HepG2 (cell line): Measurements from ENCODE around the gene S100A5. TPM values are rescaled to one million over a fixed set of nuclear protein-coding genes. Genes with fewer than 3 reads are reported as not detected.

ENCODE experiments used
- ELF3 ChIP-seq: IDR thresholded peaks from 2 replicates; pipeline ENCODE4 v1.6.1; 2016; ENCODE audit warnings: missing genetic modification reagents, missing compliant biosample characterization
- EP300 ChIP-seq, 3 experiments: sonication (generic) in 1 of 3; formaldehyde crosslinking in 1 of 3; IDR thresholded peaks; 2 replicates each; pipeline versions ENCODE4 v1.5.1 to v1.6.1; 2011 to 2020; ENCODE audit warnings: low read depth in 2 of 3, low read length in 2 of 3, borderline replicate concordance in 1 of 3, improper control_type of control experiment in 1 of 3, mild to moderate bottlenecking in 1 of 3, missing genetic modification reagents in 1 of 3, moderate library complexity in 1 of 3
- FOSL2 ChIP-seq: sonication (generic); formaldehyde crosslinking; IDR thresholded peaks from 2 replicates; pipeline ENCODE4 v1.4.0; 2020; ENCODE audit warnings: missing genetic modification reagents
- FOXA1 ChIP-seq, 2 experiments: fragments of 450-650 bp in 1 of 2; sonication (generic) in 1 of 2; formaldehyde crosslinking in 1 of 2; IDR thresholded peaks; 2 replicates each; pipeline versions ENCODE4 v1.4.0 to v1.6.1; 2016 to 2020; ENCODE audit warnings: missing genetic modification reagents in 1 of 2
- FOXA3 ChIP-seq: IDR thresholded peaks from 2 replicates; pipeline ENCODE4 v1.6.1; 2016; ENCODE audit warnings: missing genetic modification reagents, missing compliant biosample characterization
- HDAC2 ChIP-seq: sonication (generic); formaldehyde crosslinking; IDR thresholded peaks from 2 replicates; pipeline ENCODE4 v1.4.0; 2020; ENCODE audit warnings: missing genetic modification reagents
- JUN ChIP-seq: sonication (generic); formaldehyde crosslinking; IDR thresholded peaks from 2 replicates; pipeline ENCODE4 v1.4.0; 2020; ENCODE audit warnings: mild to moderate bottlenecking, missing genetic modification reagents
- KLF6 ChIP-seq: IDR thresholded peaks from 2 replicates; pipeline ENCODE4 v1.8.0; 2016; ENCODE audit warnings: missing biosample characterization, missing genetic modification reagents
- NFYC ChIP-seq: IDR thresholded peaks from 2 replicates; pipeline ENCODE4 v1.6.1; 2016; ENCODE audit warnings: missing genetic modification reagents, missing compliant biosample characterization
- RFX5 ChIP-seq: IDR thresholded peaks from 2 replicates; pipeline ENCODE4 v1.6.1; 2011; ENCODE audit warnings: low read depth, low read length, improper control_type of control experiment
- SAP130 ChIP-seq: IDR thresholded peaks from 2 replicates; pipeline ENCODE4 v1.6.1; 2016; ENCODE audit warnings: low read depth
- SP1 ChIP-seq, 2 experiments: fragments of 450-650 bp in 1 of 2; sonication (generic) in 1 of 2; formaldehyde crosslinking in 1 of 2; IDR thresholded peaks; 2 replicates each; pipeline versions ENCODE4 v1.4.0 to v1.6.1; 2016 to 2020; ENCODE audit warnings: missing genetic modification reagents in 1 of 2
- ZBTB7B ChIP-seq: sonication (generic); formaldehyde crosslinking; IDR thresholded peaks from 2 replicates; pipeline ENCODE4 v1.4.0; 2020; ENCODE audit warnings: missing genetic modification reagents
- ZNF496 ChIP-seq: sonication (generic); formaldehyde crosslinking; IDR thresholded peaks from 2 replicates; pipeline ENCODE4 v1.8.1; 2023; ENCODE audit warnings: mild to moderate bottlenecking, moderate library complexity, missing genetic modification reagents; ENCODE audit not compliant: insufficient replicate concordance
- ZNF556 ChIP-seq: sonication (generic); formaldehyde crosslinking; IDR thresholded peaks from 2 replicates; pipeline ENCODE4 v1.4.0; 2020; ENCODE audit warnings: mild to moderate bottlenecking, missing genetic modification reagents, borderline replicate concordance
- ZSCAN9 ChIP-seq: IDR thresholded peaks from 2 replicates; pipeline ENCODE4 v1.6.1; 2016; ENCODE audit warnings: borderline replicate concordance
- polyA plus RNA-seq, 8 experiments: library from polyadenylated mRNA; depleted of rRNA in 3 of 8; stranded (reverse) in 7 of 8; unstranded in 1 of 8; fragments of >200 nt; fragmentation: Illumina TruSeq in 4 of 8; extraction: Trizol in 4 of 8; gene quantifications; 2 replicates each; pipeline versions ENCODE4 v1.2.1 to v1.2.3, GENCODE V29; 2011 to 2016; ENCODE audit warnings: low read depth in 4 of 8, missing spikeins in 1 of 8, mixed read lengths in 1 of 8; ENCODE audit not compliant: insufficient read depth in 1 of 8
- total RNA-seq, 5 experiments: library from RNA; depleted of rRNA; stranded (reverse); fragments of >200 nt; fragmentation: Illumina TruSeq; extraction: Trizol; gene quantifications; 2 replicates each; pipeline ENCODE4 v1.2.3, GENCODE V29; 2016; ENCODE audit warnings: low read depth in 1 of 5
- TF ChIP-seq, protein P1 (sequence below): sonication (generic); formaldehyde crosslinking; IDR thresholded peaks from 2 replicates; pipeline ENCODE4 v1.5.0; 2020; ENCODE audit warnings: mild to moderate bottlenecking, missing genetic modification reagents
- TF ChIP-seq, protein P2 (sequence below): sonication (generic); IDR thresholded peaks from 2 replicates; pipeline ENCODE4 v1.6.1; 2016; ENCODE audit warnings: low read depth, borderline replicate concordance
- TF ChIP-seq, protein P3 (sequence below): sonication (generic); formaldehyde crosslinking; IDR thresholded peaks from 2 replicates; pipeline ENCODE4 v1.4.0; 2020; ENCODE audit warnings: missing genetic modification reagents
- TF ChIP-seq, protein P4 (sequence below): IDR thresholded peaks from 2 replicates; pipeline ENCODE4 v1.6.1; 2012; ENCODE audit warnings: inconsistent platforms

The S100A5 gene
- total and polyA plus RNA-seq, 2 of the 13 experiments (the other 11 are each of a cell fraction or from before 2014, with no cell fraction given) = not detected

DNA sequence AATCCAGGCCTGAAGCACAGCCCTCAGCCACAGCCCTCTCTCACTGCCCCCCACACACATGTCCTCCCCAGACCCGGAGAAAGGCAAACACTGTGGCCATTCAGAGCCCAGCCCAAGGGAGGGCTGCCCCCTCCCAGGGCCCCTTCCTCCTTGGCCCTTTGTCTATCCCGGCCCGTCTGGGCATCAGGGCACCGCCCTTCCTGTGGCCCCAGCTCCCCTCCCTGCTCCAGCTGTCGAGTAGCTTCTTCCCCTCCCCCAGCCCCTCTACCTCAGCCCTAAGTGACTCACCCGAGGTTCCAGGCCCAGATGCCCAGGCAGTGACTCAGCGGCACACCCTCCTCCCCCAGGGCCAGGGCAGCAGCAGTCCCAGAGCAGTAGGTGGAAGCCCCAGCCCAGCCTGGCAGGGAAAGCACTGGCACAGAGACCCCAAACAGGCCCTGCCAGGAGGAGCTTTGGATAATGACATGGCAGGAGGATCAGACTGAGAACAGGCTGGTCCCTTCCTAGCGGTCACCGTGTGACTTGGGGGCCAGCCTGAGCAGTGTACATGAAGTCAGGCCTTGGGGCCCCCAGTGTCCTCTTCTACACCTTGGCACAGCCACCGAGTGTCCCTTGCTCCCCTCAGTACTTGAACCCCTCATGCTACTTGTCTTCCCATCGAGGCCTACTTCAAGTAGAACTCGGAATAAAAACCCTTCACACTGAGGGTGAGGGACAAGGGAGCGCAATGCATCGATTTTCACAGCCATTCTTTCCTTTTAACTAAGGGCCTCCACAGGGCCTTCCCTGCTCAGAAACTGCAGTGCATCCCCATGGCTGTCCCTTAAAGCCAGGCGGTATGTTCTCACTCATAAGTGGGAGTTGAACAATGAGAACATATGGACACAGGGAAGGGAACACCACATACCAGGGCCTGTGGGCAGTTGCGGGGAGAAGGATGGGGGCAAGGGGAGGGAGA lies 26.0 kb upstream of the S100A5 start (continued):
- no peak for TF ChIP-seq ZNF496 (CRISPR knock-in tag)
- 0 out of 2 replicates have a peak, but pooled peaks have one; percentile 47 for TF ChIP-seq FOXA3
- TF ChIP-seq HDAC2 (CRISPR knock-in tag) = 0 out of 2 replicates have a peak, but pooled peaks have one; percentile 20
- peak; percentile 53 for TF ChIP-seq ELF3 (CRISPR knock-in tag)
- no peak for TF ChIP-seq SP1 (IDR thresholded peaks at IDR 0.05)
- 0 out of 2 replicates have a peak, but pooled peaks have one; percentile 16 for TF ChIP-seq SP1 (CRISPR knock-in tag; IDR thresholded peaks at IDR 0.05)
- TF ChIP-seq SAP130 = peak; percentile 66
- TF ChIP-seq FOSL2 = peak; percentile 99
- peak; percentile 20; the same call in 1 of the 2 replicates for TF ChIP-seq ZBTB7B (CRISPR knock-in tag)
- TF ChIP-seq ZNF556 (CRISPR knock-in tag) = 0 out of 2 replicates have a peak, but pooled peaks have one; percentile 41
- no peak for TF ChIP-seq NFYC (CRISPR knock-in tag)
- TF ChIP-seq, protein P1, sequence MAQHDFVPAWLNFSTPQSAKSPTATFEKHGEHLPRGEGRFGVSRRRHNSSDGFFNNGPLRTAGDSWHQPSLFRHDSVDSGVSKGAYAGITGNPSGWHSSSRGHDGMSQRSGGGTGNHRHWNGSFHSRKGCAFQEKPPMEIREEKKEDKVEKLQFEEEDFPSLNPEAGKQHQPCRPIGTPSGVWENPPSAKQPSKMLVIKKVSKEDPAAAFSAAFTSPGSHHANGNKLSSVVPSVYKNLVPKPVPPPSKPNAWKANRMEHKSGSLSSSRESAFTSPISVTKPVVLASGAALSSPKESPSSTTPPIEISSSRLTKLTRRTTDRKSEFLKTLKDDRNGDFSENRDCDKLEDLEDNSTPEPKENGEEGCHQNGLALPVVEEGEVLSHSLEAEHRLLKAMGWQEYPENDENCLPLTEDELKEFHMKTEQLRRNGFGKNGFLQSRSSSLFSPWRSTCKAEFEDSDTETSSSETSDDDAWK (CRISPR knock-in tag) = no peak
- TF ChIP-seq EP300 (IDR thresholded peaks at IDR 0.05; ENCODE audit: low read depth in 2 of 2, low read length in 2 of 2) = peak in 1 of 2 experiments; percentile 73; a peak in 2 of 4 replicates
- peak; percentile 87 for TF ChIP-seq EP300 (CRISPR knock-in tag; IDR thresholded peaks at IDR 0.05; ENCODE audit: borderline replicate concordance)
- TF ChIP-seq, protein P2, sequence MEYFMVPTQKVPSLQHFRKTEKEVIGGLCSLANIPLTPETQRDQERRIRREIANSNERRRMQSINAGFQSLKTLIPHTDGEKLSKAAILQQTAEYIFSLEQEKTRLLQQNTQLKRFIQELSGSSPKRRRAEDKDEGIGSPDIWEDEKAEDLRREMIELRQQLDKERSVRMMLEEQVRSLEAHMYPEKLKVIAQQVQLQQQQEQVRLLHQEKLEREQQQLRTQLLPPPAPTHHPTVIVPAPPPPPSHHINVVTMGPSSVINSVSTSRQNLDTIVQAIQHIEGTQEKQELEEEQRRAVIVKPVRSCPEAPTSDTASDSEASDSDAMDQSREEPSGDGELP = peak; percentile 94
- 0 out of 2 replicates have a peak, but pooled peaks have one; percentile 25 for TF ChIP-seq ZSCAN9 (CRISPR knock-in tag)
- peak; percentile 37; the same call in 1 of the 2 replicates for TF ChIP-seq KLF6 (CRISPR knock-in tag)
- TF ChIP-seq, protein P3, sequence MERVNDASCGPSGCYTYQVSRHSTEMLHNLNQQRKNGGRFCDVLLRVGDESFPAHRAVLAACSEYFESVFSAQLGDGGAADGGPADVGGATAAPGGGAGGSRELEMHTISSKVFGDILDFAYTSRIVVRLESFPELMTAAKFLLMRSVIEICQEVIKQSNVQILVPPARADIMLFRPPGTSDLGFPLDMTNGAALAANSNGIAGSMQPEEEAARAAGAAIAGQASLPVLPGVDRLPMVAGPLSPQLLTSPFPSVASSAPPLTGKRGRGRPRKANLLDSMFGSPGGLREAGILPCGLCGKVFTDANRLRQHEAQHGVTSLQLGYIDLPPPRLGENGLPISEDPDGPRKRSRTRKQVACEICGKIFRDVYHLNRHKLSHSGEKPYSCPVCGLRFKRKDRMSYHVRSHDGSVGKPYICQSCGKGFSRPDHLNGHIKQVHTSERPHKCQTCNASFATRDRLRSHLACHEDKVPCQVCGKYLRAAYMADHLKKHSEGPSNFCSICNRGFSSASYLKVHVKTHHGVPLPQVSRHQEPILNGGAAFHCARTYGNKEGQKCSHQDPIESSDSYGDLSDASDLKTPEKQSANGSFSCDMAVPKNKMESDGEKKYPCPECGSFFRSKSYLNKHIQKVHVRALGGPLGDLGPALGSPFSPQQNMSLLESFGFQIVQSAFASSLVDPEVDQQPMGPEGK (CRISPR knock-in tag) = peak; percentile 94
- peak; percentile 98 for TF ChIP-seq JUN (CRISPR knock-in tag)
- TF ChIP-seq RFX5 = no peak
- no peak for TF ChIP-seq FOXA1 (IDR thresholded peaks at IDR 0.05)
- TF ChIP-seq FOXA1 (CRISPR knock-in tag; IDR thresholded peaks at IDR 0.05) = peak; percentile 12; the same call in 1 of the 2 replicates
- TF ChIP-seq, protein P4, sequence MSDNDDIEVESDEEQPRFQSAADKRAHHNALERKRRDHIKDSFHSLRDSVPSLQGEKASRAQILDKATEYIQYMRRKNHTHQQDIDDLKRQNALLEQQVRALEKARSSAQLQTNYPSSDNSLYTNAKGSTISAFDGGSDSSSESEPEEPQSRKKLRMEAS = 0 out of 2 replicates have a peak, but pooled peaks have one; percentile 32
